GM18873 (cell line): ENCODE results near the gene HERC3.

ENCODE experiments used
- ATAC-seq: cut with Tn5 transposase; IDR thresholded peaks from one replicate; pipeline ENCODE4 v1.9.1; 2021; ENCODE audit warnings: mild to moderate bottlenecking, moderate library complexity, moderate number of reproducible peaks; ENCODE audit not compliant: unreplicated experiment, low FRiP score

Gene HERC3

GRCh38 chr4:88591787-88592599 is at the start of gene HERC3:
Gene HERC3 (plus strand): TSS chr4:88592480. CDS start chr4:88605824, 13,344 bp downstream.
- peak; percentile 96 for ATAC-seq

- no peak for ATAC-seq
Observed at GRCh38 chr4:88549815-88550214, 42.5 kb upstream of the HERC3 start.

- no peak for ATAC-seq
Observed at GRCh38 chr4:88567591-88567990, 24.7 kb upstream of the HERC3 start.

GRCh38 chr4:88570001-88570400 is 22.3 kb upstream of the HERC3 start:
- ATAC-seq, result no peak

GRCh38 chr4:88573276-88573980 is 18.9 kb upstream of the HERC3 start:
- no peak for ATAC-seq

- ATAC-seq, result no peak
Observed at GRCh38 chr4:88573995-88574394, 18.3 kb upstream of the HERC3 start.

GRCh38 chr4:88575186-88575585 is 17.1 kb upstream of the HERC3 start:
- no peak for ATAC-seq

GRCh38 chr4:88582493-88582892 is 9.8 kb upstream of the HERC3 start:
- ATAC-seq, result no peak

- no peak for ATAC-seq
Observed at GRCh38 chr4:88583631-88584470, 8.4 kb upstream of the HERC3 start.

GRCh38 chr4:88584471-88584900 is 7.8 kb upstream of the HERC3 start:
- ATAC-seq, result no peak

GRCh38 chr4:88585917-88586316 is 6.4 kb upstream of the HERC3 start:
- no peak for ATAC-seq

- ATAC-seq, result no peak
Observed at GRCh38 chr4:88587306-88587705, 5.0 kb upstream of the HERC3 start.

- peak; percentile 40 for ATAC-seq
Observed at GRCh38 chr4:88592600-88593448, 544 bp downstream of the HERC3 start.

GRCh38 chr4:88597970-88598660 is 5.8 kb downstream of the HERC3 start:
- ATAC-seq, result no peak

GRCh38 chr4:88599298-88599697 is 7.0 kb downstream of the HERC3 start:
- ATAC-seq, result no peak

GRCh38 chr4:88599714-88600113 is 7.4 kb downstream of the HERC3 start:
- no peak for ATAC-seq

GRCh38 chr4:88600176-88600838 is 8.0 kb downstream of the HERC3 start:
- no peak for ATAC-seq

GRCh38 chr4:88604978-88605678 is 12.8 kb downstream of the HERC3 start:
- ATAC-seq, result no peak
